Measurements from ENCODE around the gene AKNAD1.

AKNAD1 gene

DNA sequence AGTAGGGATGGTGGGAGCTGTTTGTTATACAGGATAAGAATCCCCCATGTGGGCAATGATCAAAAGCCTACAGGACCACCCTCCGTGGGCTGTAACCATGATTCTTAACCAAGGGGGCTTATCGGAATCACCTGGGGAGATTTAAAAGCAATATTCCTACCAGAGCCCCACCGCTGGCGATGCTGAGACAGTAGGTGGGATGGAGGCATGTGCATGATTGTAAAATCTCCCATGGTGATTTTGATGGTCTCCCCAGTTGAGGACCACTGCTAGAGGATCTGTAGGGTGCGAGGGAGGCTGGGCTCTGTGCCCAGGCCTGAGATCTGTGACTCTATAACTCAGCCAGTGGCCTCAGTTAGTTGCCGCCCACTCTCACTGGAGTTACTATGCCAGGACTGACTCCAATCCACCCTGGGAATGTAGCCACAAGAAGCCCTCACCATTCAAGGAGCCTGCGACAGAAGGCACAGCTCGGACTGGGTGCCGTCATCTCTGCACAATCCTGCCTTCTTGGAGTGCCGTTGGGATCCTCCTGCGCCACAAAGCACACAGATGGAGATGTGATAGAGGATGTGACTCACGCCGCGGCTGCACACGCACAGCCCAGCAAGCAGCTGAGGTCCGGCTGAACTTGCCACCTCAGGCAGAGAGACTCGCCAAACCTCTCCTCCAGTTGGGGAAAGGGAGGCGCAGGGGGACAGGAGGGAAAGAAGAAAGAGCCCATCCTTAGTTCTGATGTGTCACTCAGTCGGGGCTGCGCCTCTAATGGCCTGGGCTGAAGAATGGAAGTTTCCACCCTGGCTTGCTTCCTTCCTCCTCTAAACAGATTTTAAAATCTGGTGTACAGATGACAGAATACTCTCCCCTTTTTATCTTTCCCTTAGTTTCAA lies 26.5 kb downstream of the AKNAD1 start:
- DNase-seq = no peak

DNA sequence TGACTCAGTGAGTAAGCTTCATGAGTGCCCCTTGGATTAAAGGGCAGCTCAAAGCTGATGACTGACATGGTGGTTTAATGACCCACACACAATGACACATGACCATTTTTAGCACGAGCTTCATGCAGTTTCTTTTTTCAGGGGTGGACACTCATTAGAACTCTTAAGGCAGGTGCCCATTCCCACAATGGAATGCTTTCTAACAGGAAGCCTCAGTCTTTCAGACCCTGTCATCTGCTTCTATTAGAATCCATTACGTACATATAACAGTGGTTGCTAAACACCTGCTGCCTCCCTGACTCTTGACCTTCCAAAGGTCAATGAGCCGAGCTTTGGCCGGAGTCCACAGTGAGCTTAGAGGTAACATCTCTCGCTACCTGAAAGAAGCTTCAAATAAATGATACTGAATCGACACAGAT lies 27.4 kb downstream of the AKNAD1 start:
- no peak for DNase-seq

DNA sequence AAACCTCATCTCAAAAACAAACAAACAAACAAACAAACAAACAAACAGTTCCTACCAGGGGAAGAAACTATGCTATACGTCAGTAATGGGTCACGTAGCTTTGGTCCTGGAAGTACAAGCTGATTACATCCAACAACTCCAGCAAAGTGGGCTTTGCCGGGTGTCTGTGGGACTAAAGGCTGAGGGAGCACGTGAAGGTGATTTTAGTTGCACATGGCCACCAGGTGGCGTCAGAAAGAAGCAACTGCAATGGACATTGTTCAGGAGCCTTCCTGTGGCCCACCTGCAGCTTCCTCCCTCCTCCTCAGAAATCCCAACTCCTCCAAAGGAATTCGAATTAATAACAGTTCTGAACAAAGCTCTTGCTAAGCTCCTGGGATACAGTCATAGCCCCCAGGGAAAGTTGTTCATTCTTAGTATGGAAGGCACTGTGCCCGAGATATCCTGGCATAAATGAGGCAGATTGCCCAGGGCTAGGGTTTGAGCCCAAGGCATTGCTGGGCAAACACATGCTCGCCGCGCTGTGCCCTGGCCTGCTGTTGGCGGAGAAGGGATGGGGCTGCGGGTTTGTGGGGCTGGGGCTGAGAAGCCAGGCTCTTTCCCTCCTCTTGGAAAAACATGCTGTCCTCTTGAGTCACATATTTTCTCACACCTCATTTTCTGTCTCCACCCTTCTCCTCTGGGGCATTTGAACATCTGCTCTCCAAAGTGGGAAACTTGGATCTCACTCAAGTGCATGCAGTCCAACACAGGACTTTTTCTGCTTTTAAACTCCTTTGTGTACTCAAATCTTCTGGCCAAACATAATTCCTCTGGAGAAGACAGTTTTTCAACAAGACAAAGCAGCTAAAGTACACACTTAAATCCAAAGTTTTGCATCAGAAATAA lies 28.6 kb downstream of the AKNAD1 start:
- DNase-seq = peak; percentile 66

DNA sequence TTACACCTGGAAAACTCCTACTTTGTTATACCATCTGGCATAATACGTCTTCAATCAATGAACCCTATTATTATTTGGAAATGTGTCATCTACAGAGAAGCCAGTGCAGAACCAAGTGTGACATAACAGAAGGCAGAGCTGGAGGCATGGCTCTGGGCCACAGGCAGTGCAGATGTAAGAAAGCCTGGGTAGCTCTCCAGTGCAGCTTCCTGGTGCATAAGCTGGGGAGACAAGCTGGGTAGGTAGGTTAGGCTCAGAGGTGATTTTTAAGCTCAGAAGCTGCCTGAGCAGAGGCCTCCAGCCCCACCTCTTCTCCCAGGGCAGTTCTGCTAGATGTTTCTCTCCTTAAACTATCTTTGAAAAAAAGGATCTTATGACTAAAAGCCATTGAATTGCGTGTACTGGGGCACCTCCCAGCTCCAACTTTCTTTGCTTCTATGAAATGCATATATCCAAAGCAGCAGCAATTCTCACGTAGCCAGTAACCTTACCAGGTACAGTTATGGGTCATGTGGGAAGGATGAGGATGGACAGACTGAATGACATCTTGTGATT lies 30.7 kb downstream of the AKNAD1 start:
- DNase-seq = no peak

DNA sequence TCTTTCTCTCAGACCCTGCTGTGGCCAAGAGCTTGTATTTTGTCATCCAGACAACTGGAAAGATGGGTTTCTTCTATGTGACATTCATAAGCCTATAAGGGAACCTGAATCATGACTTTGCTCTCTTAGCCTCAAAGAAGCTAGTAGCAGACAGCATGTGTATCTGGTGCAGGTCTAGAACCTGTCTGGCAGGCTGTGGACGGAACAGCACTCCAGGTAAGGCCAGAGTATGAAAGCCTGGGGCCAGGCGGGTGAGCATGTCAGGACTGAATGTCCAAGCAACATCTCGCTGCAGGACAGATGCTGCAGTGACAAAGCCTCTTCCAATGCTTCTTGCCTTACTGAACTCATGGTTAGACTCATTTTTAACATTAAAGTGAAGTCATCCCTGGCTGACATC lies 32.8 kb downstream of the AKNAD1 start:
- DNase-seq = no peak

DNA sequence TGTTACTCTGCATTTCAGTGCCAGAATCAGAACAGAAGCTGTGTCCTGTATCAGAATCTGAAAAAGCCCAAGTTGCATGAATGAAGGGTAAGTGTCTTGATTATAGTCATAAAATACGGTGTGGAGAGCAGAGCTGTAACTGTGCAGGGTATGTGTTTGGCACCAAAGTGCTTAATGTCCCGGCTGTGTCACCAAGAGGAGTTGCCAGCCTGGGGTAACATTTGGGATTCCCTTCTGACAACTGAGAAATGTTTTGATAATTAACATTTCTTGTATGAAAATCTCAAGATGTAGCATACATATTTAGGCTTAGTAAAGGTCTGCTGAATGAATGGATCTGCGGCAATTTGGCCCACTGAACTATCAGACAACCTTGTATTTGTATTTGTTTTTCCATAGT lies 33.3 kb downstream of the AKNAD1 start:
- no peak for DNase-seq

DNA sequence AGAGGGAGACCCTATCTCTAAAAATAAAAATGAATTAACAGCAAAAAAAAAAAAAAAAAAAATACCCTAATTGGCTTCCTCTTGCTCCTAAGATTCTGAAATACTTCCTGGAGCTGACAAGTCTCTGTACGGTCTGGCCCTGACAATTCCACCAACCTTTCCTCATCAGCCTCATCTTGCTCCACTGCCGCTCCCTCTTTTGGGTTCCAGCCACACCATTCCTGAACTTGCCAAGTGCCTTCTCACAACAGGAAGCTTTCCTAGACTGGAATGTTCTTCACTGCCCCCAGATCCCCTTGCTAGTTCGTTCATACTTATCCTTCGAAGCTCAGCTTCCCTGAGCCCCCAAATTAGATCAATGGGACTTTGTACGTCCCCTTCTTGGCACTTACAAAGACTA lies 37.0 kb downstream of the AKNAD1 start:
- no peak for DNase-seq

DNA sequence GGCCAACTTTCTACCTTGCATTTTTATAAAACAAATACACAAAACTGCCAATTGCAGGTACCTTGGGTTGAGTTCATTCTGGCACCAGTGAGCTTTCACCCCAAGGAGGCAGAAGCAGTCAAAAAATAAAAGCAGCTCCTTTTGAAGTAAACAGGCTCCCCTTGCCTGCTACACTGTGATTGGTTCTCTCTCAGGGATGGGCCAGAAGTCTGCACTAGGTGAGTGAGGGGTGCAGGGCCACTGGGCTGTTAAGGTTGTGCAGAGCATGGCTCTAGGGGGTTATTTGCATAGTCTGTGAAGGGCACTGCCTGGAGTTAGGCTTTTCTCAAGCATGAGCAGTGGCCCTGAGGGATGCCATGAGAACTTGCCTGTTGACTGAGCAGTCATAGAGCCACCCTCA lies 39.1 kb downstream of the AKNAD1 start:
- no peak for DNase-seq

DNA sequence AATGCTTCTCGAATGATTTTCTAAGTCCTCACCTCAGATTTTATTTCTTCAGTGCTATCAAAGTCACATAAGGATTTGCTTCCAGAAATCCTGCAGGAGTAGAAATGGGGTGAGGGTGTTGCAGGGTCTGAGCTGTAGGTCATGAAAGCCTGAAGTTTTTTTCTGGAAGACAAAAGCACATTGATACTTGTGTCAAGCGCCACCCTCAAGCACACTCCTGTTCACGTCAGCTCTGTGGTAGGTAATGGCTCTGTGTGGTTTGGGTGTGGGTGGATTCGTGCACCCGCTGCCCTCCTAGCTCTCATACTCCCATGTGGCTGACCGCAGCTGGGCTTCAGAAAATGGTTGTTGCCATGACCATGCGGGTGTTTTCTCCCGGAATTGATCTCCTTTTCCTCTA lies 39.9 kb downstream of the AKNAD1 start:
- DNase-seq = no peak

DNA sequence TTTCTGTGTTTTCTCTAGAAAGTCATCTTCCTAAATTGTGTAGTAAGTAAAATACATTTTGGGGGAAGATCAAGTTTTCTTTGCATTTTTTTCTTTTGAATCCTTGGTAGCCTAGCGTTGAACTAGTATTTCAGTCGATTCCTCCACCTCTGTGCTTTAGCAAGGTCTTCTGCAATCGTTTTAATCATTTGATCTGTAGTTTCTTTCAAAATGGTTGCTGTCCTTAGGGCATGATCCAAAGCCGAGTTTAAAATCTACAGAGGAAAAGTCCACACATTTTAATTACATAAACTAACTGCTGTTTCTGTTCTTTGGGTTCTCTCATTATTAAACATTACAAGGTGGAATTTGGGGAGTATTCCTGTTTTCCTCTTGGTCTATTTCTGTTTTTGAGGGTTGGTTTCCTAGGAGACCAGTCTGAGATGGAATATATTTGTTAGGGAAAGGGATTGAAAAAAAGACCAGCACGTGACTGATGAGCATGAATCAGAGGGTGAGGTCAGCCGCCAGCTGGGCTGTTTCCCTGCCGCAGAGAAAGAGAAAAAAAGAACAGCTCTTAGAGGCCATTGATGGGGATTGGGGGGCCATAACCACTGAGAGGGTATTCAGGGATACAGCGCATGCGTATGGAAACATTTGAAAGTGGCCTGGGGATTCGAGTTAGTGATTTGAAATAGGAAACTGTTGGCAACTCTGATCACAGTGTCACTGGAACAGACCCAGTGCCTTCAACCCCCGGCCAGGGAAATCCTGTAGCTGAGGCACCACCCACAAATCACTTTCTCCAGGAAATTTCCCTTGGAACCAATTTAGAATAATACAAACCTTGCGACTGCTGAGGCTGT lies 40.6 kb downstream of the AKNAD1 start:
- DNase-seq = no peak

DNA sequence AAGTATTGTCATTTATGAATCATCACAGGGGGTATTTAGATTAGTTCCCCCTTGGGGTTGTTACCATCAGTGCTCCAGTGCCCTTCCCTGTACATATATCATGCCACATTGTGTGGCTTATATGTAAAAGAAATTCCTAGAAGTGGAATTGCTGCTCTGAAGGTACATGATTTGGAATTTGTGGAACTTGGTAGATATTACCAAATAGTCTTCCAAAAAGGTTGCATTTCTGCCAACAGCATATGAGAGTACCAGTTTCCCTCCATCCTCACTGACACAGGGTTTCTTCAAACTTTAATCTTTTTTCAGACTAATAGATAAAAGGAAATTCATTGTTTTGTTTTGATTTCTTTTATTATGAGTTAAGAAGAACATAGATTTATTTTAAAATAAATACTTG lies 41.3 kb downstream of the AKNAD1 start:
- no peak for DNase-seq

DNA sequence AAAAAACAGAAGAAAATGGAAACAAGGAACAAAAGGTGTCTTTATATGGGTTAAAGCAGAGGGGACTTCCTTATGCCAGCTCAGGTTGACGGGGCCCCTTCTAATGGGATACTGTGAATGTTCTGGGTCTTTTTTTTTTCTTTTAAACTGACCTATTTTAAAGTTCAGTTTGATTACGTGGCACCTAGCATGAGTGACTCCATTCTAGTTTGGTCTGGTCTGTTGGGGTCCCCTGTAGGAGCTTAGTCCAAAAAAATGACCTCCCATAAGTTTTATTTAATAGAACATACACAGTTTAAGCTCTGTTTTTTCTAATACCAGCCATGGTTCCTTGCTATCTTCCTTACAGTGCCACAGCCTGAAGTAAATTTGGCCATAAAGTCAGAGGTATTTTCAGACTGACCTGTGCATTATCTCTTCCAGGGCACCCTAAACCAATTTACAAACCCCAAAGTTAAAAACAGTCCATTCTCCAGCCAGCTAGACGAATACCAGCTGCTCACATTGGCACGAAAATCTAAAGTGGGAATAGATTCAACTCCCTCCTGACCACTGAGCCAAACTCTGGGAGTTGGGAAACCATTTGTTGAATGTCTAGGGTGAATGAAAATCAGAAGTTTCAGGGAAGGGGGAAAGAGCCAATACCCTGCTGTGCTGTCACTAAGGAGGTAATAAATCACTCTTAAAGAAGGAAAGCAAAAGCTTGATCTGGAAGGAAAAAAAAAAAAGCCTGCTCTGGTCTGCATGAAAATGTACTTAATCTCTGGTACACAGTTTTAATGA lies 42.4 kb downstream of the AKNAD1 start:
- no peak for DNase-seq

DNA sequence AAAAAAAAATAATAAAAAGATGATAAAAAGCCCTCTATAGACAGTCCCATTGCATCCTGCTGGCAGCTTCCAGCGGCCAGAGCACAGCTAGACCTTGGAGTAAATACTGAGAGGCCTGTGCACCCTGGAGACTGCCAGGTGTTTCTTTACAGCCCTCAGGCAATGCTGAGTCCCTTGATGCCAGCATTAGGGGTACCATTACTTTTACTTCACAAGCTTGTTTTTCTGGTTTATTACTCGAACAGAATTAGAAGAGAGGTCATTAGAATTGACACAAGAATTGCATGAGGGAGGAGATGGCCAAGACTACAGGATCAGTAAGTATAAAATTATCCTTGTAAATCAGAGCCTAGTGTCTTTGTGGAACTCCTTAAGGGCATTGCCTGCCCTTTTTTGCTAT lies 43.6 kb downstream of the AKNAD1 start:
- DNase-seq = no peak

DNA sequence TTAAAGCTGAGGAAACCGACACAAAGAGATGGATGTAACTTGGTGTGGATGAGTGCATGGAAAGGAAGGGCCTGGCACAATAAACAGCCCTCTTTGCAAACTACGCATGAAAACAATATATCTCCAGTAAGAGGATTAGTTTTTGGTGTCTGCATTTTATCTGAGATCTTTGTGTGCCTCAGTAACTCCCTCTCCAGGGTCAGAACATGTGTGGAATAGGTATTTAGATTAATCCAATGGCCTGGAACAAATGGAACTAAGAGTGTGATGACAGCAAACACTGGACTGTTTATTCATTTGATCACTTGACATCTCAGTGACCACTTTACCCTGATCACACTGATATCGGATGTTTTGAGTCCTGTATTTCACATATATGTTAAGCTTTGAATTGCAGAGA lies 45.3 kb downstream of the AKNAD1 start:
- DNase-seq = no peak

DNA sequence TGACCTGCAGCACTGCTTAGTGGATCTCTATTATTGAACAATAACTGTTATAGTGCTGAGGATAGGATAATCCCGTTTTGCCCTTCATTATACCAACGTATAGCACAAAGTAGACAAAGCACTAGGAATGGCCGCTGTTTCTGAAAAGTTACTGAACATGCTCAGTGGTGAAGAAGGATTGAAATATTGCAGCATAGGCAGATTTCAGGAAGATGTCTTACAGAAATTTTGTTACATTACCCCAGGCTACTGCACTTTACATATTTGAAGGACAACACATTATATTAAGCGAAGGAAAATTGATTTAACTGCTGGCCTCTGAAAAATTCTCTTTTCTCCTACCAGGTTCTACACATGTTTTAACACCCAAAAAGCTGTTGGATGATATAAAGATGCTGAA lies 48.5 kb downstream of the AKNAD1 start:
- no peak for DNase-seq

DNA sequence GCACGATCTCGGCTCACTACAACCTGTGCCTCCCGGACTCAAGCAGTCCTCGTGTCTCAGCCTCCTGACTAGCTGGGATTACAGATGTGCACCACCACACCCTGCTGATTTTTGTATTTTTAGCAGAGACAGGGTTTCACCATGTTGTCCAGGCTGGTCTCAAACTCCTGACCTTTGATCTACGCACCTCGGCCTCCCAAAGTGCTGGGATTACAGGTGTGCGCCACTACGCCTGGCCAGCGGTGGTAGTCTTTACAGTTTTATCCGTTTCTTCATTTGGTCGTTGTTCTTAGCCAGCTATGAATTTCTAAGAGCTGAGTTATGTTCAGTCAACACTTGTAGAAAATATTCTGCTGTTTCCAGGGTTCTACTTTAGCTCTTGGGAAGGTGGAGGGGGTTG lies 53.3 kb downstream of the AKNAD1 start:
- no peak for DNase-seq

DNA sequence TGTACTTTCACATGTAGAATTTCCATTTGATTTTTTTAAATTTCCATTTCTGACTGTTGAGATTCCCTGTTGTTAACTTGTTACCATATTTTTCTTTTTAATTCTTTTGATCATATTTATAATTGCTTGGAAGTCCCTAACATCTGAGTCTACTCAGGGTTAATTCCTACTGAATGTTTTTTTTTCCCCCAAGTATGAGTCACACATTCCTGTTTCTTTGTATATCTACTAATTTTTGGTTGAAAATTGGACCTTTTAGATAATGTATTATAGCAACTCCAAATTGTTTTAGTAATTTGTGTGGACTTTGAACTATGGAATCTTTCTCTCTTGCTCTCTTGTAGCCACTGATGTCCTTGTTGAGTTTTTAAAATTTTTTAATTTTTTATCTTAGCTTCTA lies 55.8 kb downstream of the AKNAD1 start:
- DNase-seq = no peak

DNA sequence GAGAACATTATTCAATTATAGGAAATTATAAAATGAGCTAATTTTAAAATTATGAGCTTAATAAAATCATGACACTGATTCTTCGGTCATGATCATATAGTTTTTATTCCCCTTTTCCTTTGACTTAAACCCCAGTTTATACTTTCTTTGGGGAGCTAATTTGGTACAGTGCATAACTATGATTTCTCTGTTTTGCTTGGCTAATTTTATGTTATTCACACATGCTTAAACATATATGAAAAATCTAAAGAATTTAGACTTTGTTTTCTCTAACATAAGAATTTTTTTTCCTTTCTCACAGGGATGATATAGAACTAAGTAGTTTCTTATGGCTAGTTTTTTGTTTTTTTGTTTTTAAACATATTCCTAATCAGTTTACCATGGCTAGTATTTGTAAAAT lies 57.9 kb downstream of the AKNAD1 start:
- no peak for DNase-seq

DNA sequence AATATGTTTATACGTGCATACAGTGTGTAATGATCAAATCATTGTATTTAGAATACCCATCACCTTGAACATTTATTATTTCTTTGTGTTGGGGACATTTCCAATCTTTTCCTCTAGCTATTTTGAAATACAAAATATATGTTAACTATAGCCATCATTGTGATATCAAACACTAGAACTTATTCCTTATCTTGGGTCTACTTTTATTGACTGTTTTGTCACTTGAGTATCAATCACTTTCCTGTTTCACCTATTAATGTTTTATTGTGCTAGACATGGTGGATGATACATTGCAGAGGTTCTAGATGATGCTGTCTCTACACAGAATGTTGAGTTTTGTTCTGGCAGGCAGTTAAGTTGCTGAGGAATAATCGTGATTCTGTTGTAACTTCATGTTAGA lies 64.5 kb downstream of the AKNAD1 start:
- DNase-seq = no peak

DNA sequence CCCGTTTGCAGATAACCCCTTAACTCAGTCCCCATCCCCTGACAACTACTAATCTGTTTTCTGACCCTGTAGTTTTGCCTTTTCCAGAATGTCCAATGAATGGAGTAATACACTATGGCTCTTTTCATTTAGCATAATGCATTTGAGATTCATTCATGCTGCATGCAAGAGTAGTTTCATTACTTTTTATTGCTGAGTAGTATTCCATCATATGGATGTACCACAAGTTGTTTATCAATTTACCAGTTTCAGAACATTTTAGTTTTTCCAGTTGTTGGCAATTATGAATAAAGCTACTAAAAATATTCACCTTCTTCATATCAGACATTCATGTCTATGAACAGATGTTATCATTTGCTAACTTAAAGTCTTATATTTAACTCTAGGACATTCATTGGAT lies 65.1 kb downstream of the AKNAD1 start:
- no peak for DNase-seq

DNA sequence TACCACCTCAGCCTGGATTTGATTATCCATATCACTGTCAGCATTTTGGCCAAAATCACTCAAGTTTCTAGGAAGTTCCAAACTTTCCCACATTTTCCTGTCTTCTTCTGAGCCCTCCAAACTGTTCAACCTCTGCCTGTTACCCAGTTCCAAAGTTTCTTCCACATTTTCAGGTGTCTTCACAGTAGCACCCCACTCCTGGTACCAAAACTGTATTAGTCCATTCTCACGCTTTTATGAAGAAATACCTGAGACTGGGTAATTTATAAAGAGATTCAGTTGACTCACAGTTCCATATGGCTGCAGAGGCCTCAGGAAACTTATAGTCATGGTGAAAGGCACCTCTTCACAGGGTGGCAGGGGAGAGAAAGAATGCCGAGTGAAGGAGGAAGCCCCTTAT lies 71.0 kb downstream of the AKNAD1 start:
- no peak for DNase-seq

DNA sequence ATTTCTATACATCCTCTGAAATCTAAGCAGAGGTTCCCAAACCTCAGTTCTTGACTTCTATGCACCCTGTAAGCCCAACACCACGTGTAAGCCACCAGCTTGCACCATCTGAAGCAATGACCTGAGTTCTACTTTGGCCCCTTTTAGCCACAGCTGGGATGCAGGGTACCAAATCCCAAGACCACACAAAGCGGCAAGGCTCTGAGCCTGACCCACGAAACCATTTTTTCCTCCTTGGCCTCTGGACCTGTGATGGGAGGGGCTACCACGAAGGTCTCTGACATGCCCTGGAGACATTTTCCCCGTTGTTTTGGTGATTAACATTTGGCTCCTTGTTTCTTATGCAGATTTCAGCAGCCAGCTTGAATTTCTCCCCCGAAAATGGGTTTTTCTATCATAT lies 71.6 kb downstream of the AKNAD1 start:
- DNase-seq = no peak

Measured in effector CD4-positive, alpha-beta T cell (primary cell).